ENCODE data around the gene REG4. TPM values are rescaled to one million over a fixed set of nuclear protein-coding genes. Genes with fewer than 3 reads are reported as not detected.

Gene REG4
- total and polyA plus RNA-seq, 7 donors = 10.4 to 80.8 (median 13.2) TPM; not detected in 4

- intact Hi-C loops (cut with DNase I) = no loop called here
These were observed 5.5 kb downstream of the REG4 start for GRCh38 chr1:119805746-119806145.

GRCh38 chr1:119805247-119805646 lies 6.0 kb downstream of the REG4 start:
- intact Hi-C loops (cut with DNase I) = no loop called here
- 94 to 95% methylated on average over 8 of the region's 8 CpGs for WGBS, 2 donors
- no peaks in the 10 kb centered on the region for H3K27me3 ChIP-seq
- no peak for DNase-seq
- H3K4me1 ChIP-seq = peaks cover 0 to 10% (median 4%) of the 10 kb centered on the region in 4 donors
- no peak overlapping the region for H3K27ac ChIP-seq
- TF ChIP-seq CTCF (IDR thresholded peaks at IDR 0.05) (no peak), POLR2A (IDR thresholded peaks at IDR 0.05) (no peak), EP300 (IDR thresholded peaks at IDR 0.05) (no peak), POLR2AphosphoS5 (IDR thresholded peaks at IDR 0.05) (no peak)
- H3K9me3 ChIP-seq = no peaks in the 10 kb centered on the region
- no peak overlapping the region for H3K4me3 ChIP-seq
- no peaks in the 10 kb centered on the region for H3K36me3 ChIP-seq

More at GRCh38 chr1:119805746-119806145, 5.5 kb downstream of the REG4 start:
- WGBS, 2 donors = 95% methylated on average over 13 of the region's 13 CpGs
- Histone ChIP-seq H3K27me3 (no peaks in the 10 kb centered on the region), H3K4me3 (no peak overlapping the region), H3K36me3 (no peaks in the 10 kb centered on the region), H3K4me1 (peaks cover 0 to 10% (median 4%) of the 10 kb centered on the region in 4 donors), H3K9me3 (no peaks in the 10 kb centered on the region), H3K27ac (no peak overlapping the region)
- TF ChIP-seq POLR2AphosphoS5 (IDR thresholded peaks at IDR 0.05) = no peak
- DNase-seq = no peak

GRCh38 chr1:119799599-119800177 lies 11.6 kb downstream of the REG4 start:
- TF ChIP-seq CTCF (IDR thresholded peaks at IDR 0.05) = no peak
- no peak for TF ChIP-seq POLR2A (IDR thresholded peaks at IDR 0.05)
- TF ChIP-seq POLR2AphosphoS5 (IDR thresholded peaks at IDR 0.05) = no peak
- no peak for TF ChIP-seq EP300 (IDR thresholded peaks at IDR 0.05)
- intact Hi-C loops (cut with DNase I) = loop anchor here (5.0 kb wide), 1 partner anchor 57 kb away; no protein-coding TSS in a partner anchor
- no peaks in the 10 kb centered on the region for H3K36me3 ChIP-seq
- WGBS, 2 donors = 83 to 94% methylated on average over 15 of the region's 15 CpGs
- H3K9me3 ChIP-seq = no peaks in the 10 kb centered on the region
- no peak overlapping the region for H3K4me3 ChIP-seq
- DNase-seq = no peak
- no peaks in the 10 kb centered on the region for H3K27me3 ChIP-seq
- H3K4me1 ChIP-seq = peaks cover 0 to 15% (median 14%) of the 10 kb centered on the region in 4 donors
- H3K27ac ChIP-seq = no peak overlapping the region

- TF ChIP-seq POLR2AphosphoS5 (IDR thresholded peaks at IDR 0.05) (no peak), EP300 (IDR thresholded peaks at IDR 0.05) (no peak), POLR2A (IDR thresholded peaks at IDR 0.05) (no peak), CTCF (IDR thresholded peaks at IDR 0.05) (no peak)
- no peak for DNase-seq
- intact Hi-C loops (cut with DNase I) = loop anchor here (5.0 kb wide), 1 partner anchor 57 kb away; no protein-coding TSS in a partner anchor
- Histone ChIP-seq H3K36me3 (no peaks in the 10 kb centered on the region), H3K27ac (no peak overlapping the region), H3K9me3 (no peaks in the 10 kb centered on the region), H3K4me3 (no peak overlapping the region), H3K4me1 (peaks cover 0 to 22% (median 21%) of the 10 kb centered on the region in 4 donors), H3K27me3 (no peaks in the 10 kb centered on the region)
- 86 to 88% methylated on average over 4 of the region's 4 CpGs for WGBS, 2 donors
These were observed 12.3 kb downstream of the REG4 start for GRCh38 chr1:119799003-119799402.

- DNase-seq = no peak
- peaks cover 0 to 28% (median 27%) of the 10 kb centered on the region in 4 donors for H3K4me1 ChIP-seq
- WGBS, 2 donors = 94 to 95% methylated on average over 7 of the region's 7 CpGs
These were observed 13.7 kb downstream of the REG4 start for GRCh38 chr1:119797606-119798005.

More at GRCh38 chr1:119797606-119798005, 13.7 kb downstream of the REG4 start:
- intact Hi-C loops (cut with DNase I) = loop anchor here (5.0 kb wide), 1 partner anchor 55 kb away; no protein-coding TSS in a partner anchor
- Histone ChIP-seq H3K4me3 (no peak overlapping the region), H3K36me3 (no peaks in the 10 kb centered on the region), H3K9me3 (no peaks in the 10 kb centered on the region), H3K27ac (no peak overlapping the region), H3K27me3 (no peaks in the 10 kb centered on the region)
- TF ChIP-seq POLR2AphosphoS5 (IDR thresholded peaks at IDR 0.05) (no peak), CTCF (IDR thresholded peaks at IDR 0.05) (no peak), EP300 (IDR thresholded peaks at IDR 0.05) (no peak), POLR2A (IDR thresholded peaks at IDR 0.05) (no peak)

All from sigmoid colon (tissue), 7 donors.